CD14-positive monocyte (primary cell): Measurements from ENCODE around the gene SPON1. TPM values are rescaled to one million over a fixed set of nuclear protein-coding genes. Genes with fewer than 3 reads are reported as not detected.

Source experiments
- DNase-seq, 3 donors: peaks; one replicate each; pipeline ENCODE4 v3.0.0-alpha.2; 2011 to 2022
- H2AFZ ChIP-seq: 2 replicates; pipeline ENCODE4 v1.6.0; 2012; ENCODE audit warnings: mild to moderate bottlenecking, low read depth, low read length, inconsistent platforms; ENCODE audit not compliant: insufficient read depth, poor library complexity, severe bottlenecking
- H3K27ac ChIP-seq, 2 donors: 1 replicate in 1 of 2; 2 replicates in 1 of 2; pipeline ENCODE4 v1.5.1; 2012 to 2013; ENCODE audit warnings: low read length in 2 of 2, control low read depth in 1 of 2, inconsistent platforms in 1 of 2, low read depth in 1 of 2, mild to moderate bottlenecking in 1 of 2
- H3K27me3 ChIP-seq, 2 donors: one replicate each; pipeline versions ENCODE4 v1.6.0 to v1.6.1; 2011 to 2013; ENCODE audit warnings: low read length in 2 of 2; ENCODE audit not compliant: control insufficient read depth in 2 of 2, insufficient read depth in 2 of 2
- H3K36me3 ChIP-seq, 2 donors: replicated peaks in 1 of 2; 1 replicate in 1 of 2; 2 replicates in 1 of 2; pipeline versions ENCODE4 v1.5.1 to v1.6.1; 2012 to 2013; ENCODE audit warnings: low read length in 2 of 2, control low read depth in 1 of 2, inconsistent platforms in 1 of 2, mild to moderate bottlenecking in 1 of 2; ENCODE audit not compliant: insufficient read depth in 2 of 2, control insufficient read depth in 1 of 2
- H3K4me1 ChIP-seq, 2 donors: 1 replicate in 1 of 2; 2 replicates in 1 of 2; pipeline versions ENCODE4 v1.5.1 to v1.6.1; 2012 to 2013; ENCODE audit warnings: low read length in 2 of 2, control low read depth in 1 of 2, inconsistent platforms in 1 of 2, mild to moderate bottlenecking in 1 of 2, moderate library complexity in 1 of 2; ENCODE audit not compliant: insufficient read depth in 2 of 2, control insufficient read depth in 1 of 2
- H3K4me2 ChIP-seq: replicated peaks from 2 replicates; pipeline ENCODE3; 2012; ENCODE audit warnings: low read length, moderate library complexity, mild to moderate bottlenecking; ENCODE audit not compliant: poor library complexity, severe bottlenecking; ENCODE audit errors: extremely low read depth
- H3K4me3 ChIP-seq, 3 experiments: fragments of 200-600 bp in 1 of 3; sonication (generic) in 1 of 3; replicated peaks in 1 of 3; 1 replicate in 2 of 3; 2 replicates in 1 of 3; pipeline ENCODE4 v1.5.1; 2011 to 2013; ENCODE audit warnings: low read length in 3 of 3, mild to moderate bottlenecking in 3 of 3, control low read depth in 2 of 3, low read depth in 2 of 3, inconsistent platforms in 1 of 3, moderate library complexity in 1 of 3
- H3K79me2 ChIP-seq: 2 replicates; pipeline ENCODE4 v1.6.0; 2012; ENCODE audit warnings: mild to moderate bottlenecking, control low read depth, inconsistent platforms, low read length, moderate library complexity; ENCODE audit not compliant: insufficient read depth
- H3K9ac ChIP-seq: 2 replicates; pipeline ENCODE4 v1.6.0; 2017; ENCODE audit warnings: low read length, mild to moderate bottlenecking; ENCODE audit not compliant: insufficient read depth, poor library complexity, severe bottlenecking
- H3K9me3 ChIP-seq, 2 donors: replicated peaks in 1 of 2; 1 replicate in 1 of 2; 2 replicates in 1 of 2; pipeline versions ENCODE4 v1.5.1 to v1.6.1; 2012 to 2013; ENCODE audit warnings: low read length in 2 of 2, control low read depth in 1 of 2; ENCODE audit not compliant: control insufficient read depth in 1 of 2, insufficient read depth in 1 of 2
- H4K20me1 ChIP-seq: 2 replicates; pipeline ENCODE4 v1.6.0; 2012; ENCODE audit warnings: mild to moderate bottlenecking, low read length, control low read depth, moderate library complexity; ENCODE audit not compliant: insufficient read depth
- H3K27ac Mint-ChIP-seq, 7 donors: one replicate each; pipeline ENCODE4 v1.8.0; 2020; ENCODE audit warnings: mild to moderate bottlenecking in 7 of 7, mixed read lengths in 7 of 7, moderate library complexity in 6 of 7, inconsistent platforms in 2 of 7
- H3K27me3 Mint-ChIP-seq, 3 donors: one replicate each; pipeline ENCODE4 v1.8.0; 2021 to 2022; ENCODE audit warnings: low read depth in 3 of 3, mild to moderate bottlenecking in 3 of 3, mixed read lengths in 3 of 3, moderate library complexity in 3 of 3, inconsistent platforms in 1 of 3
- H3K36me3 Mint-ChIP-seq, 2 donors: one replicate each; pipeline ENCODE4 v1.8.0; 2020; ENCODE audit warnings: mixed read lengths in 2 of 2, inconsistent platforms in 1 of 2, mild to moderate bottlenecking in 1 of 2
- H3K4me1 Mint-ChIP-seq: one replicate; pipeline ENCODE4 v1.8.0; 2020; ENCODE audit warnings: mild to moderate bottlenecking, mixed read lengths
- H3K4me3 Mint-ChIP-seq, 2 donors: one replicate each; pipeline ENCODE4 v1.8.0; 2020; ENCODE audit warnings: mild to moderate bottlenecking in 2 of 2, mixed read lengths in 2 of 2, moderate library complexity in 1 of 2
- H3K9me3 Mint-ChIP-seq, 7 donors: one replicate each; pipeline ENCODE4 v1.8.0; 2020 to 2022; ENCODE audit warnings: mixed read lengths in 7 of 7, mild to moderate bottlenecking in 6 of 7, moderate library complexity in 6 of 7, inconsistent platforms in 2 of 7
- CTCF ChIP-seq: fragments of 200-600 bp; IDR thresholded peaks from one replicate; pipeline ENCODE4 v1.8.0; 2022; ENCODE audit warnings: antibody characterized with exemption, mild to moderate bottlenecking
- WGBS: methylation state at CpG from one replicate; pipeline ENCODE4 v1.1.5; 2013; ENCODE audit warnings: missing lambda C conversion rate; ENCODE audit not compliant: insufficient coverage; 5-methylcytosine and 5-hydroxymethylcytosine counted together
- intact Hi-C, 2 donors: fragments of 100-400 bp; cut with micrococcal nuclease; formaldehyde crosslinking; loops; one replicate each; pipeline versions ENCODE4 v1.15.0 to v1.15.1; 2023
- polyA plus RNA-seq, 3 donors: library from polyadenylated mRNA; depleted of rRNA in 1 of 3; unstranded in 2 of 3; stranded (reverse) in 1 of 3; fragments of 300-500 nt in 2 of 3; fragments of >200 nt in 1 of 3; fragmentation: Illumina TruSeq in 2 of 3; gene quantifications; 1 replicate in 2 of 3; 2 replicates in 1 of 3; pipeline ENCODE4 v1.2.3, GENCODE V29; 2012 to 2021

Gene SPON1
- polyA plus RNA-seq, 3 donors, result not detected

GRCh38 chr11:14022821-14023220 lies 60.3 kb downstream of the SPON1 start:
- H3K27me3 ChIP-seq, result peaks cover 0 to 2% of the 10 kb centered on the region in 2 donors
- Mint-ChIP-seq H3K36me3 (no peaks in the 10 kb centered on the region), H3K9me3 (peaks cover 0 to 1% (median 0%) of the 10 kb centered on the region in 7 donors), H3K27me3 (peaks cover 2 to 8% (median 7%) of the 10 kb centered on the region in 3 donors), H3K4me3 (no peak overlapping the region), H3K4me1 (no peaks in the 10 kb centered on the region), H3K27ac (no peak overlapping the region)
- no peaks in the 10 kb centered on the region for H3K36me3 ChIP-seq
- H3K79me2 ChIP-seq, result no peaks in the 10 kb centered on the region
- no peaks in the 10 kb centered on the region for H3K9me3 ChIP-seq
- H3K4me1 ChIP-seq, result no peaks in the 10 kb centered on the region
- no peak for TF ChIP-seq CTCF
- no peak overlapping the region for H3K27ac ChIP-seq
- intact Hi-C loops, result no loop called here
- no peak for DNase-seq
- H4K20me1 ChIP-seq, result no peaks in the 10 kb centered on the region
- no peak overlapping the region for H2AFZ ChIP-seq
- no peak overlapping the region for H3K4me2 ChIP-seq
- 36% methylated on average over 1 of the region's 6 CpGs for WGBS
- H3K4me3 ChIP-seq, result no peak overlapping the region
- no peak overlapping the region for H3K9ac ChIP-seq

- H3K9ac ChIP-seq, result no peak overlapping the region
Observed at GRCh38 chr11:14026961-14027360, 64.4 kb downstream of the SPON1 start.

More at GRCh38 chr11:14026961-14027360, 64.4 kb downstream of the SPON1 start:
- DNase-seq, result no peak
- no peak for TF ChIP-seq CTCF
- Histone ChIP-seq H3K9me3 (no peaks in the 10 kb centered on the region), H3K4me1 (no peaks in the 10 kb centered on the region), H3K4me3 (no peak overlapping the region), H3K27ac (no peak overlapping the region), H2AFZ (no peak overlapping the region), H4K20me1 (no peaks in the 10 kb centered on the region), H3K79me2 (no peaks in the 10 kb centered on the region), H3K4me2 (no peak overlapping the region), H3K27me3 (peaks cover 0 to 2% of the 10 kb centered on the region in 2 donors), H3K36me3 (no peaks in the 10 kb centered on the region)
- H3K36me3 Mint-ChIP-seq, result no peaks in the 10 kb centered on the region
- H3K4me1 Mint-ChIP-seq, result no peaks in the 10 kb centered on the region
- peak overlapping the region in 1 of 2 donors; percentile 2 for H3K4me3 Mint-ChIP-seq
- peaks cover 0 to 1% (median 0%) of the 10 kb centered on the region in 7 donors for H3K9me3 Mint-ChIP-seq
- H3K27ac Mint-ChIP-seq, result no peak overlapping the region
- peaks cover 2 to 7% (median 7%) of the 10 kb centered on the region in 3 donors for H3K27me3 Mint-ChIP-seq
- WGBS, result 75% methylated on average over 3 of the region's 6 CpGs
- intact Hi-C loops, result no loop called here
